A549 treated with DMSO at 1 μM for 4 hours (cell line): Measurements from ENCODE around the gene POLDIP2. TPM values are rescaled to one million over a fixed set of nuclear protein-coding genes. Genes with fewer than 3 reads are reported as not detected.

ENCODE experiments used
- total RNA-seq: library from RNA; stranded (reverse); fragments of 200-300 nt; extraction: Qiagen RNA extraction; gene quantifications from 5 replicates; pipeline ENCODE4 v1.2.3, GENCODE V29; 2022; ENCODE audit warnings: low read depth

The POLDIP2 gene
- total RNA-seq, result 142 to 171 TPM (median 162 TPM) in 5 replicates

GRCh38 chr17:28357061-28357900 lies at the start of gene POLDIP2:
POLDIP2 (minus strand) TSS chr17:28357527; CDS start chr17:28357448, 79 bp downstream.

DNA sequence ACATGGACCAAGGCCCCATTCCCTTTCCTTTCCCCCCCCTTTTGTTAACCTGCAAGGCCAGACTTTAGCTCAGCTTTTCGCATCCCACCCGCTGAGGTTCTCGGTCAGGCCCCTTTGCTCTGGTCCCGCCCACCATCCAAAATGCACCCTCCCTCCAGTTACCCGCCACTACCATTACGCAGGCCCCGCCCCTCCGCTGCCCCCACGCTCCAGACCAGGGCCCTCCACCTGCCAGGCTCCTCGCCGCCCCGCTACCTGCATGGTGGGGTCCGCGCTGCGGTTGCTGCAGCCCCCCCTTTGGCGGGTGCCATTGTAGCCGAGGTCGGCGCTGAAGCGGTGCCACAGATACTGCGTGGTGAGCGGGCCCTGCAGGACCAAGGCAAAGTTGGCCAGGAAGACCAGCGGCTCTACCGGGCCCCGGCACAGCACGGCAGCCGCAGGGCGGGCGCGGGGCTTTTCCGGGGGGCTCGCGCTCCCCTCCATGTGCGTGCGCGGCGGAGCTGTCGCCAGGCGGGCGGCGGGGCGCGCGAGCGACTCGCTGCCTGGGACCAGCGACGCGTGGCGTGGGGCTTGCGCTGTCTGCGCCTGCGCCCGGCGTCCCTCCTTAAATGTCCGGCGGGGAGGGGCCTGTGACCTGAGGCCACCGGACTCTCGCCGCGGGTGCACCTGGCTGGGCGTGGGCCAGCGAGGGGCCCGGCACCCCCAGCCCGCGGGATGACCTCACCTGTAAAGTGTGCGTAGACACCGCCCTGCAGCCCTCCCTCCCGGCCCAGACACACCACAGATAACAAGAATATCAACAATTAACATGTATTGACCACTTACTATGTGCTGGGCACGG lies 48.5 kb upstream of the POLDIP2 start, which contains the start of gene SLC46A1:
Gene SLC46A1, minus strand, starts transcription at position 581 of the 841 bp plus-strand sequence. Its CDS starts 98 bp downstream, at position 483.

GRCh38 chr17:28371245-28372202 lies 14.2 kb upstream of the POLDIP2 start, which contains the start of gene SARM1:
SARM1 (plus strand) TSS chr17:28371694; CDS start chr17:28372033, 339 bp downstream.

DNA sequence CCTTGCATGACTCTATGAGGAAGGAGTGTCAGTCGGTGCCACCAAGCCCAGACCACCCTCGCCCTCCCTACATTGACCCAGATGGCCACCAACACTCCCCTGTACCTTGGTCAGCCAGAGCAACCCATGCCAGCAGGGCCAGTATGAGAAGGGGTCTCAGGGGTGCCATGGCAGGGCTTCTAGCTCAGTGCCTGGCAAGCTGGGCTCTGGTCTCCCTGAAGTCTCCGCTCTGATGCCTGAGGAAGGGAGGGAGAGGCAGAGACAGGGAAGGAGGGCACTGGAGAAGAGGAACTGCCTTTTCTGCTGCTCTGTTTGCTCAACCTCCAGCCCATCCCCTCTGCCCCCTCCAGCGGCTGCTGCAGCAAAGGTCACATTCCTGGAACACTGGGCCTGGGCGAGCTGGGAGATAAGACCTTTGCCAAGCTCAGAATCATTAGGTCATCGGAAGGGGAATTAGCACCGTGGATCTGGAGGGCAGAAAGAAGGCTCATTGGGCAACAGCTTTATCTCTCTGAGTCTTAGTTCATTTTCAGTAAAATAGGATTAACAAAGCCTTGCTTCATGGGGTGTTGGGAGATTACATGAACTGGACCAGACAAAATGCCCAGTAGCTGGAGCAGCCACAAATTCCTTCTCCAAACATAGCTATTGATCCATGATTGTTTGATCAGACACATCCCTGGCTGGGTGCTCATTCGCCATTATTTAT lies 12.9 kb upstream of the POLDIP2 start, which contains the start of gene VTN:
Gene VTN, minus strand, starts transcription at position 273 of the 709 bp plus-strand sequence. Its CDS starts 104 bp downstream, at position 169.

DNA sequence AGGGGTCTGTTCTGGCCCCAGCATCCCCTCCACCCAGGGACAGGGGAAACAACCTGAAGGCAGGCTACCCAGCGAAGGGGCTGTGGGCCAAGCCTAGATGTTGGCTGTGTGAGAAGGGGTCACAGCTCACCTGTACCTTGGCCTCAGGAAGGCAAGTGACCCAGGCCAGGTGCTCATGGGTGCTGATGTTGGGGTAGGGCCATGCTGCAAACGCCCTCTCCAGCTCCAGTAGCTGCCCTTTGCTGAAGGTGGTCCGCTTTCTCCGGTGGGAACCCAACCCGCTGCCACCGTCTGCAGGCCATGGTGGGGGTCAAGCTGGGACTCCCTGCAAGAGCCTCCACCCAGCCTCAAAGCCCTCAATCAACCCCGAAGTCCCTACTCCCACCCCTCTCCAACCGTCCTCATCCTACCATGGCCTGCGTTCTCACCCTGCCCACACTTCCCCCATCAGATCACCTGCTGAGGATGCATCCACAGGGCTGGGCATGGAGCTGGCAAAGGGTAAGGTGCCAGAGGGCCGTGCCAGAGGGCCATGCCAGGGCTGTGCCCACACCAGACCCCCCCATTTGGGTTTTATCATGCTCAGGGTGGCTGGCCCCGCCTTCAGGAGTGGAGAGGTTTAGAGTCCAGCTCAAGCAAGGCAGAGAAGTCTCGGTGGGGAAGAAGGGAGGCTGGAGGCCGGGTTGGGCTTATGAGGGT lies 7.5 kb upstream of the POLDIP2 start, which contains the start of gene SEBOX:
Gene SEBOX, minus strand, starts transcription at position 535 of the 699 bp plus-strand sequence. Its CDS starts 48 bp downstream, at position 487.

DNA sequence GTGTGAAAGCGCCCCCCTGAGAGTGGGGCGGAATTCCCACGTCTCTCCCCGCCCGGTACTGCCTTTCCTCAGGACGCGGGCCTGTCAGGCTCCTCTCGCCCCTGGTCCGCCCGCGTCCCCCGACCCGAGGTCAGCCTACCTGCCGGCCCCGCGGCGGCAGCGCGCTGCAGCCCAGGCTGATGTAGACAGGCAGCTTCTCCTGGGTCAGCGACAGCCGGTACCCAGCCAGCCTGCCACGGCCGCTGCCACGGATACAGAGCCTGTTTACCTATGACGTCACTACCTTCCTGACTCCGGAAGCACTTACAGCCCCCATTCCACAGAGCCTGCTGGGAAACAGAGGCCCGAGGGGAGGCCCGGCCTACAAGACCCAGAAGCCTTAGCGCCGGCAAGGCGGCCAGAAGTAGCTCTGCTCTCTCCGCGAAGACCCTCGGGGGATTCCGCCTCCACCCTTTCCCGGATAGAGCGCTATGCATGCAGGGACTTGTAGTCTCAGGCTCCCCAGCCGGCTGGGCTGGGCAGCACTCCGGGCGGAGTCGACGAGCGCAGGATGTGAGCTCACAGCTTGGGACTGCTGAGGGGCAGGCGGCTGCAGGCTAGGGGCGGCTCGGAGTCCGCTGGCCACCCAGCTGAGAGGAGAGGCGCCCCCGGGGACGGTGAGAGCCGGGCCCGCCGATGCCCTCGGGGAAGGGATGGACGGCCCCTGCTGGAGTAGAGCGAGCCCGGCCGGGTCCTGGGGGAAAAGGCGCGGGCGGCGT lies 21.9 kb downstream of the POLDIP2 start, which contains the start of the genes IFT20 and TNFAIP1:
Gene IFT20, minus strand, starts transcription at position 272 of the 758 bp plus-strand sequence. CDS start 3,487 bp downstream, outside the sequence.
Gene TNFAIP1, plus strand, starts transcription at position 561 of the 758 bp plus-strand sequence. CDS start 3,761 bp downstream, outside the sequence.

GRCh38 chr17:28318759-28319597 lies 38.3 kb downstream of the POLDIP2 start, which contains the start of gene TMEM97:
TMEM97 (plus strand) TSS chr17:28319200; CDS start chr17:28319240, 40 bp downstream.

Other genes starting within 250 kb of the POLDIP2 start
- gene TMEM97, start 38.3 kb downstream of the POLDIP2 start, total RNA-seq, result 52.9 to 61.6 TPM (median 57.0 TPM) in 5 replicates
- 54.9 to 61.6 TPM (median 58.4 TPM) in 5 replicates for gene IFT20, start 22.1 kb downstream of the POLDIP2 start, total RNA-seq
- 46.6 to 59.1 TPM (median 52.4 TPM) in 5 replicates for gene TNFAIP1, start 21.8 kb downstream of the POLDIP2 start, total RNA-seq
- not detected in 5 replicates for gene SEBOX, start 7.7 kb upstream of the POLDIP2 start, total RNA-seq
- 17.2 to 27.4 TPM (median 19.3 TPM) in 5 replicates for gene VTN, start 12.8 kb upstream of the POLDIP2 start, total RNA-seq
- 5.1 to 6.2 TPM (median 6.0 TPM) in 5 replicates for gene SARM1, start 14.2 kb upstream of the POLDIP2 start, total RNA-seq
- gene SLC46A1, start 48.7 kb upstream of the POLDIP2 start, total RNA-seq, result 17.4 to 21.2 TPM (median 20.9 TPM) in 5 replicates
- gene SLC13A2, start 116.1 kb upstream of the POLDIP2 start, total RNA-seq, result 0.06 to 0.12 TPM (median 0.09 TPM) in 5 replicates
- gene FOXN1, start 148.8 kb upstream of the POLDIP2 start, total RNA-seq, result 0.02 to 0.05 TPM (median 0.03 TPM) in 3 of 5 replicates, not detected in the others
- 26.3 to 34.7 TPM (median 29.9 TPM) in 5 replicates for gene UNC119, start 195.1 kb upstream of the POLDIP2 start, total RNA-seq
- 57.3 to 64.3 TPM (median 61.4 TPM) in 5 replicates for gene PIGS, start 214.0 kb upstream of the POLDIP2 start, total RNA-seq
- 1.4 to 2.3 TPM (median 1.8 TPM) in 5 replicates for gene ALDOC, start 219.4 kb upstream of the POLDIP2 start, total RNA-seq
- gene SPAG5, start 241.5 kb upstream of the POLDIP2 start, total RNA-seq, result 77.8 to 88.5 TPM (median 81.4 TPM) in 5 replicates